Stimulated activated CD8-positive, alpha-beta memory T cell treated with anti-CD3 and anti-CD28 coated beads, Interleukin-7, amount 100 ng/mL, for 48 hours (primary cell): Measurements from ENCODE around the gene ZNF420.

Experiments
- DNase-seq, 2 donors: peaks; one replicate each; pipeline ENCODE4 v3.0.0-alpha.2; 2020; ENCODE audit warnings: low read depth in 1 of 2; ENCODE audit errors: extremely low read depth in 1 of 2

The ZNF420 gene

DNA sequence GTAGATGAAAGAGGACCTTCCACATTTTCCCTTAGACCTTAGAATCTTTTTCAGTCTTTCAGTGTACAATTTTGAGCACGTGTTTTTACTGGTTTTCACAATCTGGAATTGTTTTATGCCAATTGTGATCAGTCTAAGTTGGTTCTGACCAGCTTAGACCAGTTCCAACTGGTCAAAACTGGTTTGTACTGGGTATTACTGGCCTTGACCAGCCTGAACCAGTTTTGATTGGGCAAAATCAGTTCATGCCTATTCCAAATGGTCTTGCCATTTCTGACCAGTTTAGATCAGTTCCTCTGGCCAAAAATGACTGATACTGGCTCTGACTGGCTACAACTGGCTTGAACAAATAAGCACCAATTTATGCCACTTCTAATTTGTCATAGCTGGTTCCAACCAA is 57.9 kb downstream of the ZNF420 start:
- DNase-seq = no peak

DNA sequence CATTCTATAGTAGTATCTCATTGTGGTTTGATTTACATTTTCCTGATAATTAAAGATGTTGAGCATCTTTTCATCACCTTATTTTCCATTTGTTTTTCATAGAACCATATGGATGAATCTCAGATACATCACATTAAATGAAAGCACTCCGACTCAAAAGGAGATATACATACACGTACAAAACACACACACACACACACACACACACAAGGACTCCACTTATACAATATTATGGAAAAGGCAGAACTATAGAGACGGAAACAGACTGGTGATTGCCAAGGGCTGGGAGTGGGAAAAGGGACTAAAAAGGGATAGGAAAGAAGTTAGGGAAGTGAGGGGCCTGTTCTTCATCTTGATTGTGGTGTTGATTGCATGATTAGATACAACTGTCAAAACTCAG is 70.0 kb downstream of the ZNF420 start:
- DNase-seq = no peak

DNA sequence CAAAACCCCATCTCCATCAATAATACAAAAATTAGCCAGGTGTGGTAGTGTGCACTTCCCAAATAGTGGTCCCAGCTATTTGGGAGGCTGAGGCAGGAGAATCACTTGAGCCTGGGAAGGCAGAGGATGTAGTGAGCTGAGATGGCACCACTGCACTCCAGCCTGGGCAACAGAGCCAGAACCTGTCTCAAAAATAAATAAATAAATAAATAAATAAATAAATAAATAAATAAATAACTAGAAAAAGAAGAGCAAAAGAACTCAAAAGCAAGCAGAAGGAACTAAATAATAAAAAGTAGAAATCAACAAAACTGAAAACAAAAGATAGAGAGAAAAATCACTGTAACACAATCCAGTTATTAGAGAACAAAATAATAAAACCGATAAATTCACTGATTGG is 81.9 kb downstream of the ZNF420 start:
- DNase-seq = no peak

DNA sequence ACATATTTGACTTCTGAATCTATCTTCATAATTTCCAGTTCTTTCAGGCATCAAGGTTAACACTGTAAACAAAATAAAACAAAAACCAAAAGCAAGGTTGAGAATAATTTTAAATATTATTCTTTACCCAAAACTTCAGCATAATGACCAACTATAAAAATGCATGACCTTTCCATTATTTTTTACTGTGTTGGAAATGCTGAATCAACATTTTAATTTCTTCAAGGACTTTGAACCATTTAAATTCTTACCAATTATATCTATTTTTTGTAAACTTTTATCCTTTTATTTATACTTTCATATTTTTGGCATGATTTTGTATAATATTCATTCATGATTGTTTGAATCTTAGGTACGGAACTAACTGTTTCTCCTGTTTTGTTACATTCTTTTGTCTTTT is 87.4 kb downstream of the ZNF420 start:
- no peak for DNase-seq

DNA sequence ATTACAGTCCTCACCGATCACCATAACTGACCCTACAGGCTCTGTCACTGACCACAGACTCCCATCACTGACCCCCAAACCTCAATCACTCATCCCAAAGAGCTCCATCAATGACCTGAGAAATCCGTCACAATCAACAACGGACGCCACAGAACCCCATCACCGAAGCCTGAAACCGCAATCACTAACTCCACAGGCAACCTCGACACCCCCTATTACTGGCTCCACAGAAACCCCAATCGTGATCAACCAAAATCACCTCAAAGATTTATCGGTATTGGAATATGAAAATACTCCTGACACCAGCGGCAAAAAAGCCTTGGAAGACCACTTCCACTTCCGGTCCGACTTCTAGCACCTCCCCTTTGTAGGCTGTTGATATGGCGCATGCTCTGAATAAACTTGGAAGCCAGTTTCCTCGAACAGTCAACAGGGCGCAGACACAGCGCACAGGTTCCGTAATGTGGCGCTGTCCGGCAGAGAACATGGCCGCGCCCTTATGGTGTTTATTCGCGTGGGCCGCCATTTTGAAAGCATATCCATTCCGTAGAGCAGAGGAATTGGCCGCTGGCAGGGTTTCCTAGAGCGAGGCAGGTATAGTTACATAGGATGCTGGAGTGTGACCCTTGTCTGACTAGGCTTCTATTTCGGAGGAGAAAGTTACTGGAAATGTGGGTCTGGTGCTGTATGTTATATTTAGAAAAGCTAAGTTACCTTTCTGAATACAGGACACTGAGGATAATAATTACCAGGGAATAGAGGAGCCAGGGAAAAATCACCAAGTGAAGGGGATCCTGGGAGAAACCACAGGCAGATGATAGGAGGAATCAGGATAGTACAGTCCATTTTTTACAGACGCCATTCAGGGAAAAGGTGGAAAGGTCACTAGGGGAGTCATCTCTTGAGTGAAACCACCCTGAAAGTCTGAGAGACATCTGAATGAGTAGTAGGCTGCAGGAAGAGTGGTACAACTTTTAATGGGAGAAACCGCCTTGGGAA is 94.4 kb downstream of the ZNF420 start, which contains the start of gene ZNF585A:
Gene ZNF585A, minus strand, starts transcription at position 328 of the 999 bp plus-strand sequence. CDS start 2,785 bp downstream, outside the sequence.
- DNase-seq = peak; percentile 75 to 84
